Measurements from ENCODE around the gene FARP1. TPM values are rescaled to one million over a fixed set of nuclear protein-coding genes. Genes with fewer than 3 reads are reported as not detected.

Gene FARP1
- total and polyA plus RNA-seq, 2 of the 8 experiments (the other 6 are each of a cell fraction or from before 2014, with no cell fraction given), result 24.7 to 104 TPM

GRCh38 chr13:98254513-98254912, 111.6 kb downstream of the FARP1 start:
- Histone ChIP-seq H3K4me2 (ENCODE audit: insufficient read depth in 1 of 2, low read depth in 2 of 2, low read length in 2 of 2) (no peak overlapping the region), H2BK120ac (replicated peaks; ENCODE audit: low read depth, low read length) (no peak overlapping the region), H2AK5ac (ENCODE audit: low read depth, low read length) (no peak overlapping the region), H3K56ac (replicated peaks; ENCODE audit: insufficient read length, low read depth, low read length) (no peak overlapping the region), H3K23ac (ENCODE audit: insufficient read length) (no peak overlapping the region), H4K5ac (ENCODE audit: insufficient read length, low read depth, low read length) (no peak overlapping the region), H2BK12ac (ENCODE audit: low read depth, low read length) (no peak overlapping the region), H2BK15ac (ENCODE audit: low read length) (no peak overlapping the region), H3K4ac (replicated peaks; ENCODE audit: insufficient read length, low read depth, low read length) (no peak overlapping the region), H3K4me1 (replicated peaks in 1 of 4; ENCODE audit: control insufficient read depth in 3 of 4, insufficient read depth in 4 of 4, low read length in 3 of 4) (no peaks in the 10 kb centered on the region), H3K79me1 (ENCODE audit: low read depth, low read length) (peaks cover 7% of the 10 kb centered on the region), H3K79me2 (ENCODE audit: control insufficient read depth in 1 of 2, insufficient read depth in 2 of 2, low read length in 2 of 2) (peaks cover 0 to 37% of the 10 kb centered on the region in 2 experiments; a peak in 2 of 4 replicates), H3K18ac (ENCODE audit: extremely low read depth, low read length) (no peak overlapping the region), H4K20me1 (replicated peaks in 1 of 2; ENCODE audit: control insufficient read depth in 1 of 2, insufficient read depth in 2 of 2, low read length in 2 of 2) (no peaks in the 10 kb centered on the region), H3K23me2 (ENCODE audit: low read depth, low read length) (no peaks in the 10 kb centered on the region), H3K27ac (ENCODE audit: low read depth, low read length) (no peak overlapping the region), H3K14ac (ENCODE audit: insufficient read length) (no peak overlapping the region), H3K9ac (replicated peaks in 1 of 4; ENCODE audit: extremely low read depth in 1 of 4, low read depth in 3 of 4, low read length in 3 of 4) (no peak overlapping the region), H3K36me3 (ENCODE audit: control insufficient read depth in 2 of 4, insufficient read depth in 4 of 4, low read length in 3 of 4) (no peaks in the 10 kb centered on the region; a peak in 1 of 8 replicates), H4K8ac (ENCODE audit: extremely low read depth, insufficient read depth, low read length) (no peak overlapping the region), H4K91ac (replicated peaks; ENCODE audit: insufficient read length, low read length) (no peak overlapping the region), H2BK20ac (ENCODE audit: low read length) (no peak overlapping the region), H3K9me3 (ENCODE audit: insufficient read depth in 2 of 2, low read depth in 1 of 2, low read length in 1 of 2) (no peaks in the 10 kb centered on the region), H2BK5ac (ENCODE audit: low read depth, low read length) (no peak overlapping the region), H3K27me3 (replicated peaks in 1 of 4; ENCODE audit: control insufficient read depth in 3 of 4, extremely low read depth in 1 of 4, insufficient read depth in 3 of 4, low read length in 3 of 4) (no peaks in the 10 kb centered on the region), H3K4me3 (ENCODE audit: extremely low read depth in 1 of 4, insufficient read depth in 2 of 4, low read depth in 3 of 4, low read length in 4 of 4) (no peak overlapping the region), H2AFZ (ENCODE audit: low read length) (no peak overlapping the region)
- no peak for FAIRE-seq
- ChIA-PET CTCF (ENCODE audit: partially characterized antibody) (interaction anchor here (1.9 kb wide), 1 partner anchor 9 kb away, joined by 7 read pairs; no protein-coding TSS in a partner anchor), POLR2A (ENCODE audit: partially characterized antibody) (no interaction called here)
- DNase-seq (ENCODE audit: low read depth in 1 of 2, low spot score in 2 of 2), result no peak
- 92% methylated on average over 2 of the region's 2 CpGs; no CpG with 5 or more reads in 1 of the 2 experiments for WGBS, 2 experiments (ENCODE audit: extremely low coverage in 1 of 2, insufficient coverage in 1 of 2, insufficient read length in 1 of 2, insufficient replicate concordance in 2 of 2, low coverage in 1 of 2, low lambda C conversion rate in 2 of 2, missing lambda C conversion rate in 1 of 2)
- no peak for TF ChIP-seq ASH2L (IDR thresholded peaks at IDR 0.05; ENCODE audit: low read length)
- no peak for TF ChIP-seq CEBPB (IDR thresholded peaks at IDR 0.05; ENCODE audit: low read depth, low read length)
- TF ChIP-seq CHD2 (IDR thresholded peaks at IDR 0.05; ENCODE audit: low read length), result no peak
- no peak for TF ChIP-seq USF2 (IDR thresholded peaks at IDR 0.05; ENCODE audit: low read length)
- TF ChIP-seq RNF2 (IDR thresholded peaks at IDR 0.05; ENCODE audit: borderline replicate concordance, low read depth, low read length, missing control alignments, poor library complexity, severe bottlenecking), result no peak
- TF ChIP-seq EZH2 (IDR thresholded peaks at IDR 0.05; ENCODE audit: low read depth, low read length, severe bottlenecking), result no peak
- no peak for TF ChIP-seq CBX5 (IDR thresholded peaks at IDR 0.05; ENCODE audit: low read depth, low read length)
- TF ChIP-seq TCF12 (IDR thresholded peaks at IDR 0.05; ENCODE audit: low read depth, low read length), result no peak
- TF ChIP-seq RBBP5 (IDR thresholded peaks at IDR 0.05; ENCODE audit: borderline replicate concordance, low read depth, low read length), result no peak
- no peak for TF ChIP-seq TEAD4 (IDR thresholded peaks at IDR 0.05; ENCODE audit: low read depth, low read length)
- TF ChIP-seq ZNF274 (IDR thresholded peaks at IDR 0.05; ENCODE audit: borderline replicate concordance, extremely low read depth, low read length), result no peak
- no peak for TF ChIP-seq CHD1 (IDR thresholded peaks at IDR 0.05; ENCODE audit: low read depth, low read length)
- TF ChIP-seq NANOG (IDR thresholded peaks at IDR 0.05; ENCODE audit: insufficient read depth, low read depth, low read length, poor library complexity, severe bottlenecking), result no peak

Data from H1 (cell line).